Right renal pelvis (tissue), 4 donors: ENCODE results near the gene TLL2. TPM values are rescaled to one million over a fixed set of nuclear protein-coding genes. Genes with fewer than 3 reads are reported as not detected.

Experiments
- DNase-seq, 4 donors: peaks; one replicate each; pipeline ENCODE4 v3.0.0-alpha.2; 2013; ENCODE audit warnings: low read depth in 4 of 4, low spot score in 3 of 4, missing footprints in 1 of 4
- polyA plus RNA-seq, 4 donors: library from polyadenylated mRNA; unstranded; fragments of 120-200 nt; gene quantifications; one replicate each; pipeline ENCODE4 v1.2.1, GENCODE V29; 2013; ENCODE audit not compliant: insufficient read length in 4 of 4

The TLL2 gene
- polyA plus RNA-seq, 4 donors: 0.60 to 0.97 (median 0.81) TPM

DNA sequence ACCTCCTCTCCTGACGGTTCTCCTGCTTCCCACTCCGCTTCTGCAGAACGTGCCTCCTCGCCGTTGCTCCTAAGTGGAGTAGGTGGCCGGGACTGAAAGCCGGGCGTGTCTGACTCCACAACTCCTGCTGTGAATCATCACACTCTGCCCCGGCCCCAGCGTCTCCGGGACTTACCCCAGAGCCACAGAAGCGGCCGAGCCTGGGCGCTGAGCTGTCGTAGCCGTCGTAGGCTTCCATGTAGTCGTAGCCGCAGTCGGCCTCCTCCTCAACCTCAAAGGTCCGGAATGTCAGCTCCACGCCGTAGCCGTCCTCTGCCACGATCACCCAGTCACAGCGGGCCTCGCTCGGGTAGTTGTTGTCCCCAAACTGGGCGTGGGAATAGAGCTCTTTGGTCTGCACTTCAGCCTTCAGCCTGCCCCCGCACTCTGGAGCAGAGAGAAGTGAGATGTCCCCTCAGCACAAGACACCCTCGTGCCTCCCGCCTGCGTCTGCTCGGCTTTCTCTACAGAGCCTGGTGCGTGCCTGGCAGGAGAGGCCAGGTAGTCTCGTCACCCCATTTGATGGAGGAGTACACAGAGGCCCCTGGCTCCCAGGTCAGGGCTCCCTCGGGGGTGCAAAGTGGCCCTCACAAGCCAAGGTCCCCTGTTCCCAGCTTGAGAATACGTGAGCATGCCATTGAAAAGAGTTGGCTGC lies 143.7 kb downstream of the TLL2 start:
- no peak for DNase-seq

DNA sequence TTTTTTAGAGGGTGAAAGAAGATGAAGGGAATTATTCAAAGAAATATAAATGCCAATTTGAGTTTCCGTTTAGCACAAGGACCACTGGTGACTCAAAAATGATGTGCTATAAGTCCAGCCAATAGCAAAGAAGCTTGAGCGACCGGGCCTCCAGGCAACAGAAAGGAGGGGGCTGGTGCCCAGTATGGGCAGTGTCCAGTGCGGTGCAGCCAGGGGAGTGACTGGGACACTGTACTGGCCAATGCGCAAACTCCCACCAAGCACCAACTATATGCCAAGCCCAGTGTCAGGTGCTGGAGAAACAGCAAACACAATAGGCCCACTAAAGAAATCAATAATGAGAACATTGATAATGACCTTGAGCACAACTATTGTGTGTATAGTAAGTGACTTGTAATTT lies 144.8 kb downstream of the TLL2 start:
- no peak for DNase-seq

DNA sequence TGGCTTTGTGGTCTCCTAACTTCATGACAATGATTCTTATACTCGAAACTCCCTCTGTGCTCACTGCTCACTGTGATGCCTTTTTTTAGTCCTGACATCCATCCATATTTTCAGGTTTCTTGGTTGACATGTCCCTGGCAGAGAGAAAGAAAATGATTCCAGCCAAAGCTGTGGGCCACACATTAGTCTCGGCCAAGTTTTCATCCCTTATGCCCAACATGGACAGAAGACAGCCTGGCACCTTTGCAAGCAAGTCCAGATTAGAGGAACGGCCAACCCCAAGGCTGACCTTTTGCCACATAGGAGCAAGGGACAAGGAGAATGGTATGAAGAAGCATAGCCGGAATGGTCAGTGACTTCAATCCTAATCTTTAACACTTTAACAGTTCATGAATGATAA lies 146.3 kb downstream of the TLL2 start:
- no peak for DNase-seq

DNA sequence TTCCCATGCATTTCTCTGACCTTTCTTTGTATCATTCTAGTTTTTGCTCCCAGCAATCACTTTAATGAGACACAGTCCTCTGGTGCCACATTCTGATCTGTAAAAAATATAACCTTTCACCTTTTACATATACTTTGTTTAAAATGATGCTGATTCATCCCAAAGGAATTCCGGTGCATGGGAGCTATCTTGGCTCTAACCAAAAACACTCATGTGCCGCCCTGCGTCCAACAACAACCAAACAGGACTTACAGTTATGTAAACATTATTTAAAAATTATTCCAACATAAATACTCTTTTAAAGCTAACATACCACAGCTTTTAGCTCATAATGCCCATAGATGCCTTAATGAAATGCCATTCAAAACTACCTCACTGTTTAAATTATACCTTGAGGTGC lies 147.2 kb downstream of the TLL2 start:
- no peak for DNase-seq

DNA sequence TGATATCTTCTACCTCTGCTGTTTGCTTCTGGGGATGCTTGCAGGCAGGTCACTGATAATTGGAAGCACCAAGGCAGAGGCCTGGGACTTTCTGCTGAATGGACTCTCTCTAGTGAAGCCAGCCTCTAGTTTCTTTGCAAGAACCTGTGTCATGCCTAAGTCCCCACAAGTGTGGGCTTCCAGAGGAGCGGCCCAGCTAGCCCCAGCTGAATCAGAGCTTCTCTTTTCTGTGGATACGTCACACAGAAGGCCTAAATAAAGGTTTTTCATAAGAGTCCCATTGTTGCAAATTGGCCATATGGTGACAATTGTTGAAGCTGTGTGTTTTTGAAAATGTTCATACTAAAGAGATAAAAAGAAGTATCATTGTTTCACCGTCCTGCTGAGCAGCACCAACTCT lies 148.2 kb downstream of the TLL2 start:
- no peak for DNase-seq

DNA sequence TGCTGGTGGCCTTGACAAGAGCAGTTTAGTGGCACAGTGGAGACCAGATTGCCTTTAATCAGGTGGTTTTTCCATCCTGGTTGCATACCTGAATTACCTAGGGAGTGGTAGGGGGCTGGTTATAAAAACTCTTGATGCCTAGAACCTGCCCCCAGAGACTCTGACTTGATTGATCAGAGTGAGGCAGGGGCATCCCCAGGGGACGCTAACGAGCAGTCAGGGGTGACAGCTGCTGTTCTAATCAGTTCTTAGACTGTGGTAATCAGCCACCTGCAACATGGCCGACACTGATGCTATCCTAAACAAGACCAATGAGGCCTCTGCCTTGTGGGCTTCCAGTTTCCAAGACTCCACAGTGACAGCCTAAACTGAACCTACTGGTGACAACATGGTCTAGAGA lies 153.0 kb downstream of the TLL2 start:
- no peak for DNase-seq

DNA sequence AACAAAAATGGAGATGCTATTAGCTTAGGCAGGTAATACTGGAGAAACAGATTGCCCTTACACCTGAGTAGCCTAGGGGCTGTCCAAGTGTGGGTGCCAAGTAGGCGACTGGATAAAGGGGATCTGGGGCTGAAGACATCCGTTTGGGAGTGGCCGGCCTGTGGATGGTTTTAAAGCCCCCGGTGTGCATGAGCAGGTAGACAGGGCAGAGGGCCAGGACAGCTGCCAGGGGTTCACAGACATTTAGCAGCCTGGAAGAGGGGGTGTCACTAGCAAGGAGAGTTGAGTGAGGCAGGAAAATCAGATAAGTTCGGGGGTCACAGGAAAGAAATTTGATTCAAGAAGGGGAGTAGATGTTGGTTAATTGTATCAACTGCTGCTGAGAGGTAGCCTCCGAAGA lies 153.4 kb downstream of the TLL2 start:
- DNase-seq: no peak

DNA sequence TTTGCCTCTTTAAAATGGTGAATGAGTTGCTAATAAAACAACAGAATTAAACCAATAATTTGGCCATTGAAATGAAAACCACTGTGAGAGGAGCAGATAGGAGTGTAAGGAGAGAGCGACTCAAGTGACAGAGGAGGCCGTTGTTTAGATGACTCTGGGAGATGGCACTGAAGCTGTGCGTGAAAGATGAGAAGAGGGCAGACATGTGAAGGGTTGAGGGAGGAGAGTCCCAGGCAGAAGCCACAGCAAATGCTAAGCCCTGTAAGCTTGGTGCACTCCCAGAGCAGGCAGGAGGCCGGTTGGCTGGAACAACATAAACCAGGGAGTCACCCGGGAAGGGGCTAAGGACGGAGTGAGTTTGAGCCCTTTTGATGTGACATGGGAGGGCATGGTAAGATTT lies 154.1 kb downstream of the TLL2 start:
- no peak for DNase-seq

DNA sequence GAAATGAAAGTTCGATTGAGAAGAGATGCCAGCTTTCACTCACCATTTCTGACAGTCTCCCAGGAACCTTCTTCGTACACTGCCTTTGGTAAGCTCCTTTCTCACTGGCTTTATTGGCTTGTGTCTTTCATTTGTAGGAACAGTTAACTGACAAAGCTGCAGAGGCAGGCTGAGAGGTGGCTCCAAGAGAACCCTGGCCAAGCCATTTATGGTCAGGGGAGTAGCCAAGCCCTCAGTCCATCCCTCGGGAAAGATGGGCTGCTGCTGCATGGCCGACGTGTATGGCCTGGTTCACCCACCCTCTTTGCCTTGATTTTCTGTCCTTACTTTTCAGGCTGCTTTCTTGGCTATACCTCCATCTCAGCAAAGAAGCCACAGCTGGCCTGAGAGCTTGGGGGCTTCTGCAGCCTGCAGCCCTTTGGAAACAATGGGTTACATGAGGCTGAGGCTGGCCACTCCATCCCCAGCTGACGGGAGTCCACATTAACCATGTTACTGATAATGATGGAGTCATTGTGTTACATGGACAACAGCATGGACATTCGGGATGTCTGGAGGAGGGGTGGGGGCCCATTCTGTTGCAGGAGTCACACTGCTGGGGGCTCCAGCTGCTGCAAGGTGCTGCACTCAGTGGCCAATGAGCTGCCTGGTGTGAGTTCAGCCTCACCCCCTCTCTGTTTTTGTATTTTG lies 154.7 kb downstream of the TLL2 start, which contains the start of gene OPALIN:
TSS of gene OPALIN (minus strand) at position 152 of the 690 bp plus-strand sequence. CDS start at position 46, 106 bp downstream.
- DNase-seq: no peak

DNA sequence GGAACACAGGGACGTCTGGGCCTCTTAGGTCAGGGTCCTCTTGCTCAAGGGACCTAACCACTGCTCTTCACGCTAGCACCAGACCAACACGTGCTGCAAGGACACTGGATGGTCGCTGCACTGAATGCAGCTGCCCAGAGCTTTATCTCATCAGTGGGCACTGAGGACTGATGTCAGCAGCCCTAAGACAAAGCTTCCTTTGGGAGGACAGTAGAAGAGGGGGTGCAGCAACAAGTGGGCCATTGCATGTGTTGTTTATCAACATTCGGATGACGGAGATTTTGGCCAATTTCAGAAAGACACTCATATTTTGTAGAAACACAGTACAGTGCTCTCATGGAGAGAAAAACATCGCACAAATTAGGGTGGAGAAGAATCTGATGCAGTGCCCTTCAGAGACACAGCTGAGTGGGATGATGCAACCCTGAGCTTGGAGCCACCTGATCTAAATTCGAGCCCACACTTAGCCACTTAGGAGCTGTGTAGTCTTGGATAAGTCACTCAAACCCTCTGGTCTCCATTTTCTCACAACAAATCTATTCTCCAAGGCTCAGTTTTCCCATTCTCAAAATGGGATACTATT lies 156.6 kb downstream of the TLL2 start:
- DNase-seq: no peak

DNA sequence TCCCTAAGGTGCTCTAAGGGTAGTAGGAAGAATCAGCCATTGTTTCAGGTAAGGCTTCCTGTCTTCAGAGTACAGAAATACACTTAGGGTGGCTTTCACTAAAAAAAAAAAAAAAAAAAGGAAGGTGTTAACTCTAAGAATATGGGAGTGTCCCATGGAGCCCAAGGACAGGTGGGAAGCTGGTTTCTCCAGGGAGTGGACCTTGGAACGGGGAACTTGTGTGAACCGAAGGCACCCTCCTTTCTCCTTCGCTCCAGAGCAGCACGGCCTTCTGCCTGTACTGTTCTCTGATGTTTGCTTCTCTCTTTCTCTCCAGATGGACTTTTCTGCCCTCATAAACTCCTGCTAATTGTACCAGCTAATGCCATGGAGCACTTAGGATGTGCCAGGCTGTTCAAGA lies 161.1 kb downstream of the TLL2 start:
- no peak for DNase-seq

DNA sequence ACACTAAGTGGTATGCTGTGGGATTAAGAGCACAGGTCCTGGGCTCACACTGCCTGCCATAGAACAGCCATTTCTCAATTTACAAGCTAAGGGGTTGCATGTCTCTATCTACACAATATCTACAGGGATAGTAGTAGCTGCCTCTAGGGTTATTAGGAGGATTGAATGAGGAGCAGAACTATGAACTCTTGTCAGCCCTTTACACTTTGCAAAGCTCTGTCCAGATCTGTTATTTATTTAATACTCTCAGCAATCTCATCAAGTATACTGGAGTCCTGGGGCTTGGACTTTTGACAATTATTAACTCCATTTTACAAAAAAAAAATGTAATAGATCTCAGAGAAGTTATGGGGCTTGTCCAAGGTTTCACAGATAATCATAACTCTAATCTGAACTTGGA lies 161.7 kb downstream of the TLL2 start:
- DNase-seq: no peak

DNA sequence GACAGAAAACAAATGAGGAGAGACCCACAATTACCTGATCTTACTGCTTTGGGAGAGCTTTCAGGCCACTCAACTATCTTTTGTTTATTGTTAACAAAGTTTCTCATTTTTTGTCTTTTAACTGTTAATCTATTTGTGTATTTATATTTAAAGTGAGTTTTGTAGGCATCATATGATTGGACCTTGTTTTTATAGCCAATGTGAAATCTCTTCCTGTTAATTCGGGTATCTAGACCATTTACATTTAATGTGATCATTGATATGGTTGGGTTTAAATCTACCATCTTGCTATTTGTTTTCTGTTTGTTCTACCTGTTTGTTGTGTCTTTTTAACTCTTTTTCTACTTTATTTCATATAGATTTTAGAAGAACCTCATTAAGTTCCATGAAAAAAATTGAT lies 167.4 kb downstream of the TLL2 start:
- no peak for DNase-seq

DNA sequence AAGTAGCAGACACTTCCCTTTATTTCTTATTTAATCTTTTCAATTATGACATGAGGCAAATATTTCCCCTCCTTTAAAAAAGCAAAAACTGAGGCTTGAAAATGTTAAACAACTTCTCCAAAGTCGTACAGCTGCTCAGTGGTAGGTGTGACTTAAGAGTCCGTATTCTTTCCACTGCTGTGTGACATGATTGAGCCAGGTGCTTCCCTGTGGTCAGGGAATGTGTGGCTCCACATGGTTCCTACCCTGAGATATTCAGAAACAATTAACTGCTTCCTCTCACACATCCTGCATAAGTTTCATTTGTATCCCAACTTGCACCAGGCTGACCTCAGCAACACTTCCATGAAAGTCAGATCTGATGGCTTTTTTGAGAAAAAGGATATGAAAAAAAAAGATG lies 168.5 kb downstream of the TLL2 start:
- no peak for DNase-seq

DNA sequence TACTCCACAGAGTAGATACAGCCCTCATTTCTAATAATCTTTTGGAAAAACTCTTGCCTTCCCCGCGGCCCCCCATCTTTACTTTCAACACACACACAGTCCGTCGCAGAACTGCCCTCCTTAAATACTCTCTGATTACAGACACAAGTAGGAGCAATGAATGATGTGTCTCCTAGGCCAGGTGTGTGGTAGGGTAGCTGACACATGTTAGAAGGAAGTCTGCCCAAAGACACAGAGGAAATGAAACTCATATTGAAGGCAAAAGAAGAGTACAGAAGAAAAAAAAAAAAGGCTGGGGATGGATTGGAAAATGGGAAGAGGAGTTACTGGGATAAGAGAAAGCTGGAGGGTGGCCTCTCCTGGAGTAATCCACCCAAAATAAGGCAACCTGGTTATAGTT lies 169.5 kb downstream of the TLL2 start:
- no peak for DNase-seq

DNA sequence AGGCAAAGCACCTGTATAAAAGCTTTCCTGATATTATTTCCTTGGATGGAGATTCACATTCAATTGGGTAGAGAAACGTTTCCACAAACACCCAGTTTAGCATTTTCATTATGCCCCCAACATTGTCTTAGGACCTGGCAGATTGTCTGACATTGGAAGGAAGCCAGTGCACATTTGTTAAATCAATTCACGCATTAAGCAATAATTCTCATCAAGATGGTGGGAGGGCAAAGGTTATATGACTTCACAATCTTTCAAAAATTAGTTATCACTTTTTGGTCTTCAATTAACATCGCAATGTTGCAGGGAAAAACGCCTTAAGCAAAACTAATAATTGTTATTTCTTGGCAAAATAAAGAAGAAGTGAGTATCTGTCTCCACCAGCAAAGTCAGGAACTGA lies 171.3 kb downstream of the TLL2 start:
- DNase-seq: no peak

DNA sequence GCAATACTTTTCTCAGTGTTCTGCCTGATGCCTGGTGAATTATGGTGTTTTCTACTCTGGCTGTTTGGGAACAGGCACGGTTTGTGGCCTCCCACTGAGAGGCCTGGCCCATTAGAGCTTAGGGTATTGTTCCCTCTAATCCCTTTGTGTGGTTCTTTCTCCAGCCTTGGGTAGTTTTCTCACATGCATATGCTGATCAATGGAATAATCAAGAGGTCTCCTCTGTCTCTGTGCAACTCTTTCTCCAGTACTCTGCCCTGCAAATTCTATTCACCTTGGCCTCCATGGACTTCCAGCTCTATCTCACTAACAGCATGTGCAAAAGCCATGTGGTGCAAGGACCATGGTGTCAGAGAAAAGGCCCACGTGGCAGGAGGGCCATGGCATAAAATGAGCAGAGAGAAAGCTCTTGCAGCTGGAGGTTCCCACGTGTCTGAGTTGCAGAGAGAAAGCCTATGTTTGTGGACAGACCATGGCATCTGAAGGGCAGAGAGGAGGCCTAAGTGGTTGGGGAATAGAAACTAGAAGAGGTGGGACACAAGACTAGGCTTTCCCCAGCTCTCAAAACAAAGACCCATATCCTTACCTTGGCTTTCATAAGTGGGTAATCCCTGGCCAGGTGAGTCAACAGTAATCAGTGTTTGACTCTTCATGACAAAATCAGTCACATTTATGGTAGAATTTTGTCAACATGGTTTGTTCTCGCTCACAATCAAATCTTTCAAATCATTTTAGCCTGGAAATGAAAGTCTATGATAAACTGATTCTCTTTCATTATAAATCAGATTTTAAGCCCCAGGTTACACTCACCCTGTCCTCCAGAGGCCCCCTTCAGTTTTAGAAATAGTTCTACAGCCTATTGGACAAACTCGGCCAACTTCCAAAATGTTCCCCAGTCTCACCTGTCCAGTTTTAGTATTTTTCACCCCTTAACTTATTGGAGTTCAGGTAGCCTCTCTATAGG lies 172.2 kb downstream of the TLL2 start:
- DNase-seq: no peak

DNA sequence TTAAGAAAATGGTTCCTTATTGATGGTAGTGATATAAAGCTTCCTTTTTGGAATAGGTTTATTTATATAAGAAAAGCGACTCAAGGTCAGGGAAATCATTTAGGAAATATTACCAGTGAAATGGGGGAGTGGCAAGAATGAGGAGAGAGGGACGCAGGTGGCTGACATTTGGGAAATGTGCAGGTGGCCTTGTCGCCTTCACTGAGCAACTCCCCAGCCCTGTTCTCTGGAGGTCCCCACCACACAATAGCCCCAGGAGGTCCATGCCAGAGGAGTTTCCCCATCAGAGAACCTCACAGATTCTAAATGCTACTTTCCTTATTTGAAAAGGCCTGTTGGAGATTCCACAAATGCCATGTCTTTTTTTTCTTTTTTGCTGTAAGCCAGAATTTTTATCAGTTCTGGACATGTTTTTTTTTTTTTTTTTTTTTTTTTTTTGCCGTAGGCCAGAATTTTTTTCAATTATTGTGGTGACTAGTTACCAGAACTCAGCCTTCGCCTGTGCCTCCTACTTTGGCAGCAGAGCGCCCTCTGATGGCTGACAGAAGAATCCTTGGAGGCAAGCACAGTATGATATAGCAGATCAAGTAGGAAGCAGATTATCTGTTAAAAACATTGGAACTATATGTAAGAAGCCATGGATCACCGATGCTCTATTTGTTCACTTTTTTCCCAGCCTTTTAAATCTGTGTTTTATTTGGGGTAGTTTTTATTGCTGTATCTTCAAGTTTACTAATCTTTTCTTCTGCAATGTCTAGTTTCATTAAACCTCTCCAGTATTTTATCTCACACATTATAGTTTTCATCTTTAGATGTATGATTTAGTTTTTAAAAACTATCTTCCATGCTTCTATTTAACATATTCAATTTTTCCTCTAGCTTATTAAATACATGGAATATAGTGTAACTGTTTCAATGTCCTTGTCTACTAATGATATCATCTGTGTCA lies 173.5 kb downstream of the TLL2 start:
- DNase-seq: peak; percentile 36 to 48 (median 48)

DNA sequence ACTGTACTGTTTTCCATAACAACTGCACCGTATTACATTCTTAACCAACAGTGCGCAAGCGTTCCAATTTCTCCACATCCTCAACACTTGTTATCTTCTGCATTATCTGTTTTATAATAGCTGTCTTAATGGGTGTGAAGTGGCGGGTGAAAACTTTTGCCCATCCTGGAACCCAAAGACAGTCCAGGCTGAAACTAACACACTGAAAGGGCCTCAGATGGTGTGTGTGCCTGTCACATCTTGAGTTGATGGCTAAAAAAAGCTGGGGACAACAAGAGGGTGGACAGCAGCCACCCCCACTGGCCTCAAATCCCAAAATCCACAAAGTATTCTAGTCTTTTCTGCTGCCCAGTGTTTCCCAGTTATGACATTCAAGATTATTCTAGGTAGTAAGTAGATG lies 174.3 kb downstream of the TLL2 start:
- no peak for DNase-seq
